ENCODE results near the gene ELP2. TPM values are rescaled to one million over a fixed set of nuclear protein-coding genes. Genes with fewer than 3 reads are reported as not detected.

ELP2 gene
- total RNA-seq, 1 experiment from 2014 or later: 137 TPM

GRCh38 chr18:36126668-36127067 is 3.0 kb upstream of the ELP2 start:
- TF ChIP-seq CTCF (conservative IDR thresholded peaks at IDR 0.05): no peak
- Histone ChIP-seq H2AFZ (ENCODE audit: low read length) (no peak overlapping the region), H2BK15ac (ENCODE audit: low read depth, low read length) (no peak overlapping the region), H3K4me1 (ENCODE audit: insufficient read depth, low read length) (0 out of 2 replicates have a peak, but pooled peaks cover 1% of the 10 kb centered on the region), H3K27me3 (ENCODE audit: insufficient read depth, low read length) (no peaks in the 10 kb centered on the region), H3K79me1 (ENCODE audit: insufficient read depth, low read depth, low read length, poor library complexity, severe bottlenecking) (peaks cover 5% of the 10 kb centered on the region), H3K23ac (ENCODE audit: insufficient read length, low read depth, low read length) (no peak overlapping the region), H3K4ac (ENCODE audit: low read depth, low read length) (no peak overlapping the region), H2AK5ac (ENCODE audit: insufficient read length, low read length) (no peak overlapping the region), H4K5ac (ENCODE audit: insufficient read length, low read depth, low read length) (no peak overlapping the region), H3T11ph (ENCODE audit: low read length) (no peak overlapping the region), H3K9me3 (ENCODE audit: control insufficient read depth, low read depth, low read length) (no peaks in the 10 kb centered on the region), H3K4me2 (ENCODE audit: insufficient read depth, insufficient read length, low read length) (no peak overlapping the region), H2BK20ac (ENCODE audit: low read depth, low read length, poor library complexity, severe bottlenecking) (no peak overlapping the region), H2BK5ac (ENCODE audit: insufficient read length, low read length) (no peak overlapping the region), H2BK120ac (ENCODE audit: low read depth, low read length, poor library complexity, severe bottlenecking) (no peak overlapping the region), H3K27ac (ENCODE audit: insufficient read length, low read depth, low read length) (no peak overlapping the region), H3K23me2 (ENCODE audit: insufficient read length, low read depth, low read length, poor library complexity, severe bottlenecking) (peaks cover 9% of the 10 kb centered on the region), H4K91ac (ENCODE audit: insufficient read length, low read depth, low read length) (no peak overlapping the region), H3K56ac (ENCODE audit: insufficient read length, low read depth, low read length) (no peak overlapping the region), H3K79me2 (ENCODE audit: insufficient read depth, low read length) (peaks cover 17% of the 10 kb centered on the region), H4K8ac (replicated peaks; ENCODE audit: insufficient read length, low read depth, low read length) (no peak overlapping the region), H3K14ac (ENCODE audit: insufficient read depth, low read length) (no peak overlapping the region), H4K20me1 (ENCODE audit: control insufficient read depth, insufficient read depth, insufficient read length) (no peaks in the 10 kb centered on the region), H2BK12ac (ENCODE audit: insufficient read length, low read depth, low read length) (no peak overlapping the region), H3K9ac (ENCODE audit: extremely low read depth, insufficient read length, low read length) (no peak overlapping the region), H3K18ac (ENCODE audit: insufficient read length, low read depth, low read length) (no peak overlapping the region)
- H3K4me3 Mint-ChIP-seq: peak overlapping the region in 1 of 2 experiments; percentile 16; a peak in 1 of 5 replicates
- no CpG with 5 or more reads among the region's 8 CpGs for WGBS (ENCODE audit: extremely low coverage, insufficient read length, low lambda C conversion rate)
- no peaks in the 10 kb centered on the region; a peak in 1 of 5 replicates for H3K9me3 Mint-ChIP-seq
- no peaks in the 10 kb centered on the region; the same call in 1 of the 2 replicates for H3K27me3 Mint-ChIP-seq (ENCODE audit: low read depth)
- DNase-seq: no peak
- H3K36me3 Mint-ChIP-seq (ENCODE audit: insufficient read depth in 1 of 3, low read depth in 3 of 3): peaks cover 4 to 52% (median 52%) of the 10 kb centered on the region in 3 experiments; a peak in 6 of 7 replicates
- peaks cover 17 to 23% of the 10 kb centered on the region in 2 experiments for H3K4me1 Mint-ChIP-seq
- no peak overlapping the region for H3K27ac Mint-ChIP-seq
